HEK293 (cell line): ENCODE data around the gene EI24.

Experiments
- ATF2 ChIP-seq: fragments of 450-650 bp; formaldehyde crosslinking; IDR thresholded peaks from 2 replicates; pipeline ENCODE4 v1.5.1; 2016; ENCODE audit warnings: missing biosample characterization, missing genetic modification characterization, low read depth
- REST ChIP-seq: fragments of 450-650 bp; formaldehyde crosslinking; IDR thresholded peaks from 2 replicates; pipeline ENCODE4 v1.5.1; 2016; ENCODE audit warnings: missing biosample characterization, missing genetic modification characterization
- ZBTB1 ChIP-seq: fragments of 450-650 bp; formaldehyde crosslinking; IDR thresholded peaks from 2 replicates; pipeline ENCODE4 v1.5.1; 2016; ENCODE audit warnings: missing biosample characterization, missing genetic modification characterization
- ZFP3 ChIP-seq: fragments of 450-650 bp; formaldehyde crosslinking; IDR thresholded peaks from 2 replicates; pipeline ENCODE4 v1.5.1; 2016; ENCODE audit warnings: low read depth, missing biosample characterization, missing genetic modification characterization
- ZNF19 ChIP-seq: fragments of 450-650 bp; formaldehyde crosslinking; IDR thresholded peaks from 2 replicates; pipeline ENCODE4; 2016; ENCODE audit warnings: missing biosample characterization, missing genetic modification characterization, low read depth
- ZNF24 ChIP-seq: fragments of 450-650 bp; formaldehyde crosslinking; IDR thresholded peaks from 2 replicates; pipeline ENCODE4 v1.5.1; 2016; ENCODE audit warnings: missing biosample characterization, missing genetic modification characterization
- ZNF311 ChIP-seq: fragments of 450-650 bp; formaldehyde crosslinking; IDR thresholded peaks from 2 replicates; pipeline ENCODE4 v1.5.1; 2017; ENCODE audit warnings: missing biosample characterization, missing genetic modification characterization, borderline replicate concordance
- ZNF549 ChIP-seq: fragments of 450-650 bp; IDR thresholded peaks from 2 replicates; pipeline ENCODE4 v1.5.1; 2018; ENCODE audit warnings: missing biosample characterization, missing genetic modification characterization, mild to moderate bottlenecking, inconsistent platforms, moderate library complexity
- ZNF645 ChIP-seq: fragments of 450-650 bp; formaldehyde crosslinking; IDR thresholded peaks from 2 replicates; pipeline ENCODE4; 2016; ENCODE audit warnings: missing biosample characterization, missing genetic modification characterization
- ZXDB ChIP-seq: fragments of 450-650 bp; formaldehyde crosslinking; IDR thresholded peaks from 2 replicates; pipeline ENCODE4 v1.5.1; 2016; ENCODE audit warnings: missing biosample characterization, missing genetic modification characterization
- TF ChIP-seq, protein P1 (sequence below): fragments of 450-650 bp; formaldehyde crosslinking; IDR thresholded peaks from 2 replicates; pipeline ENCODE4 v1.5.1; 2016; ENCODE audit warnings: missing biosample characterization, missing genetic modification characterization
- TF ChIP-seq, protein P2 (sequence below): fragments of 450-650 bp; formaldehyde crosslinking; IDR thresholded peaks from 2 replicates; pipeline ENCODE4 v1.5.1; 2016; ENCODE audit warnings: missing biosample characterization, missing genetic modification characterization, low read depth

DNA sequence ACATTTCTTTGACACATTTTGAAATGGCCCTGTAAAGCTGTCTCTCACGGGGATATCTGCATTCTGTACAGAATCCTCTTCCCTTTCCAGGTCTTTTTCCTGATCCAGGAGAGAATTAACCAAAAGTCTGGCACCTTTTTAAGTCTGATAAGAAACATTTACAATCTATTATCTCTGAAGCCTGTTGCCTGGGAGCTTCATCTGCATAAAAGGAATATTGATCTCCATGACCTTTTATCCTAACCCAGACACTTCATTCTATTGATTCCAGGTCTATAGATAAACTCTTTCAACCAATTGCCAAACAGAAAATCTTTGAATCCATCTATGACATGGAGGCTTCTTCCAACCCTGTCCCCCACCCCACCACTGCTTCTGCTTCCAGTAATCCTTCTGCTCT, 33.7 kb upstream of the EI24 start:
- TF ChIP-seq ZFP3 (tag by site-specific recombination): no peak
- TF ChIP-seq, protein P1, sequence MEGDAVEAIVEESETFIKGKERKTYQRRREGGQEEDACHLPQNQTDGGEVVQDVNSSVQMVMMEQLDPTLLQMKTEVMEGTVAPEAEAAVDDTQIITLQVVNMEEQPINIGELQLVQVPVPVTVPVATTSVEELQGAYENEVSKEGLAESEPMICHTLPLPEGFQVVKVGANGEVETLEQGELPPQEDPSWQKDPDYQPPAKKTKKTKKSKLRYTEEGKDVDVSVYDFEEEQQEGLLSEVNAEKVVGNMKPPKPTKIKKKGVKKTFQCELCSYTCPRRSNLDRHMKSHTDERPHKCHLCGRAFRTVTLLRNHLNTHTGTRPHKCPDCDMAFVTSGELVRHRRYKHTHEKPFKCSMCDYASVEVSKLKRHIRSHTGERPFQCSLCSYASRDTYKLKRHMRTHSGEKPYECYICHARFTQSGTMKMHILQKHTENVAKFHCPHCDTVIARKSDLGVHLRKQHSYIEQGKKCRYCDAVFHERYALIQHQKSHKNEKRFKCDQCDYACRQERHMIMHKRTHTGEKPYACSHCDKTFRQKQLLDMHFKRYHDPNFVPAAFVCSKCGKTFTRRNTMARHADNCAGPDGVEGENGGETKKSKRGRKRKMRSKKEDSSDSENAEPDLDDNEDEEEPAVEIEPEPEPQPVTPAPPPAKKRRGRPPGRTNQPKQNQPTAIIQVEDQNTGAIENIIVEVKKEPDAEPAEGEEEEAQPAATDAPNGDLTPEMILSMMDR (tag by site-specific recombination): no peak
- TF ChIP-seq, protein P2, sequence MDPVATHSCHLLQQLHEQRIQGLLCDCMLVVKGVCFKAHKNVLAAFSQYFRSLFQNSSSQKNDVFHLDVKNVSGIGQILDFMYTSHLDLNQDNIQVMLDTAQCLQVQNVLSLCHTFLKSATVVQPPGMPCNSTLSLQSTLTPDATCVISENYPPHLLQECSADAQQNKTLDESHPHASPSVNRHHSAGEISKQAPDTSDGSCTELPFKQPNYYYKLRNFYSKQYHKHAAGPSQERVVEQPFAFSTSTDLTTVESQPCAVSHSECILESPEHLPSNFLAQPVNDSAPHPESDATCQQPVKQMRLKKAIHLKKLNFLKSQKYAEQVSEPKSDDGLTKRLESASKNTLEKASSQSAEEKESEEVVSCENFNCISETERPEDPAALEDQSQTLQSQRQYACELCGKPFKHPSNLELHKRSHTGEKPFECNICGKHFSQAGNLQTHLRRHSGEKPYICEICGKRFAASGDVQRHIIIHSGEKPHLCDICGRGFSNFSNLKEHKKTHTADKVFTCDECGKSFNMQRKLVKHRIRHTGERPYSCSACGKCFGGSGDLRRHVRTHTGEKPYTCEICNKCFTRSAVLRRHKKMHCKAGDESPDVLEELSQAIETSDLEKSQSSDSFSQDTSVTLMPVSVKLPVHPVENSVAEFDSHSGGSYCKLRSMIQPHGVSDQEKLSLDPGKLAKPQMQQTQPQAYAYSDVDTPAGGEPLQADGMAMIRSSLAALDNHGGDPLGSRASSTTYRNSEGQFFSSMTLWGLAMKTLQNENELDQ (tag by site-specific recombination): no peak
- TF ChIP-seq ZXDB (tag by site-specific recombination): no peak
- TF ChIP-seq ZNF311 (tag by site-specific recombination): no peak
- no peak for TF ChIP-seq ZNF24 (tag by site-specific recombination)
- TF ChIP-seq ZBTB1 (tag by site-specific recombination): no peak
- TF ChIP-seq ZNF549 (tag by site-specific recombination): no peak
- no peak for TF ChIP-seq REST (tag by site-specific recombination)
- TF ChIP-seq ATF2 (tag by site-specific recombination): no peak
- TF ChIP-seq ZNF645: no peak
- TF ChIP-seq ZNF19: no peak
